ENCODE data around the gene TMED4. TPM values are rescaled to one million over a fixed set of nuclear protein-coding genes. Genes with fewer than 3 reads are reported as not detected.

Gene TMED4
- total and polyA plus RNA-seq, 2 of the 13 experiments (the other 11 are each of a cell fraction or from before 2014, with no cell fraction given), result 81.4 to 109 TPM

DNA sequence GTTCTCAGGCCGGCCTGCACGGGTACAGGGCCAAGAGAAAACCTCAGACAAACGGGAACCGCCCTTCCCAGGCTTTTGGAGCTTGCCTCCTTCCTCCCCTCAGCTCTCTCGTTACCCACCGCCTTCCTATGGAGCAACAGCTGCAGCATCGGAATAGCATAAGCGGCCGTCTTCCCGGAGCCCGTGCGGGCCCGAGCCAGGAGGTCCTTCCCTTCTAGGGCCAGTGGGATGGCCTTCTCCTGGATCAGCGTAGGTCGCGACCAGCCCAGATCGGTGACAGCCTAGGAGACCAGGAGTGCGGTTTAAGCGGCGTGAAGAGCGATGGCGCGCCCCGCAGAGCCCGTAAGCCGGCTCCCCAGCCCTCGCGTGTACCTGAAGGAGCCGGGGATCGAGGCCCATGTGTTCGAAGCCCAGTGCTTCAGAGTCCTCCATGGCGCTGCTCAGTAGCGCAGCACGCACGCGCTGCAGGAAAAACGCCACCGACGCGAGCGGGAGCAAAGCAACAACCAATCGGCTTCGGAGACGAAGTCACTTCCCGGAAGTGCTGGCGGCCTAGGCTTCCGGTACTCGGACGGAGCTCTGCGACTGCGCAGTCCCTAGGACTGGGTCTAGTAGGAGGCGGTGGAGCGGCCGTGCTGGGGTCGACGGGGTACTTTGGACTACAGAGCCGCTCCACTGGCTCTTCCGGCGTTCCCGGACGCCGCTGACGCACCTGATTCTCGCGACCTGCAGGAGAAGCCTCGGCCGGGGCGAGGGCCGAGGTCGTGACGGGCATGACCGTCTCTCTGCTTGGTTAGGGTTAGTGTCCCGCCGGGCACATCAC is 8.4 kb downstream of the TMED4 start, which contains the start of gene DDX56 (continued):
- TF ChIP-seq KIAA2018 (CRISPR knock-in tag; IDR thresholded peaks at IDR 0.05; ENCODE audit: borderline replicate concordance) (peak; percentile 96; the same call in 1 of the 2 replicates), HNF4A (CRISPR knock-in tag; IDR thresholded peaks at IDR 0.05) (peak; percentile 83), E2F5 (CRISPR knock-in tag; conservative IDR thresholded peaks at IDR 0.05) (0 out of 2 replicates have a peak, but pooled peaks have one; percentile 14), SAFB2 (CRISPR knock-in tag; IDR thresholded peaks at IDR 0.05; ENCODE audit: borderline replicate concordance, low read depth) (peak; percentile 48; the same call in 1 of the 2 replicates), SP5 (CRISPR knock-in tag; IDR thresholded peaks at IDR 0.05; ENCODE audit: borderline replicate concordance, low read depth) (no peak), ELF1 (CRISPR knock-in tag; IDR thresholded peaks at IDR 0.05) (peak; percentile 98), GPBP1L1 (CRISPR knock-in tag; IDR thresholded peaks at IDR 0.05) (no peak), ZNF563 (CRISPR knock-in tag; IDR thresholded peaks at IDR 0.05) (peak; percentile 95), ZBTB7A (CRISPR knock-in tag; IDR thresholded peaks at IDR 0.05) (peak; percentile 85)
